ENCODE data around the gene ZIC1. TPM values are rescaled to one million over a fixed set of nuclear protein-coding genes. Genes with fewer than 3 reads are reported as not detected.

ZIC1 gene
- total and polyA plus RNA-seq, 2 donors (not counting 1 experiment from before 2014, with no cell fraction given), result not detected

- Mint-ChIP-seq H3K4me1 (no peaks in the 10 kb centered on the region), H3K27me3 (peaks cover 87% of the 10 kb centered on the region), H3K27ac (no peak overlapping the region), H3K4me3 (no peak overlapping the region), H3K9me3 (ENCODE audit: insufficient read depth) (no peaks in the 10 kb centered on the region)
- Histone ChIP-seq H3K79me2 (ENCODE audit: control insufficient read depth, insufficient read depth, low read length) (no peaks in the 10 kb centered on the region), H3K4me1 (ENCODE audit: control insufficient read depth in 2 of 2, insufficient read depth in 2 of 2, low read length in 2 of 2) (no peaks in the 10 kb centered on the region), H3K4me3 (ENCODE audit: control extremely low read depth in 1 of 5, extremely low read depth in 1 of 5, insufficient read depth in 1 of 5, low read depth in 2 of 5, low read length in 4 of 5) (no peak overlapping the region), H3K9me3 (ENCODE audit: control extremely low read depth in 1 of 3, control insufficient read depth in 2 of 3, insufficient read depth in 1 of 3, low read length in 2 of 3) (peaks cover 0 to 30% (median 0%) of the 10 kb centered on the region in 3 donors), H3K4me2 (replicated peaks; ENCODE audit: low read depth, low read length, poor library complexity, severe bottlenecking) (no peak overlapping the region), H3K27me3 (replicated peaks in 1 of 4; ENCODE audit: control extremely low read depth in 1 of 4, control insufficient read depth in 3 of 4, insufficient read depth in 4 of 4, low read length in 3 of 4) (peaks cover 0 to 60% (median 31%) of the 10 kb centered on the region in 4 experiments), H3K36me3 (replicated peaks in 1 of 2; ENCODE audit: control extremely low read depth in 1 of 2, control insufficient read depth in 1 of 2, extremely low read depth in 1 of 2, insufficient read depth in 2 of 2, low read length in 1 of 2) (no peaks in the 10 kb centered on the region), H2AFZ (ENCODE audit: insufficient read depth, low read depth, low read length, poor library complexity, severe bottlenecking) (no peak overlapping the region), H4K20me1 (ENCODE audit: control insufficient read depth, insufficient read depth, low read length, poor library complexity, severe bottlenecking) (no peaks in the 10 kb centered on the region), H3K27ac (ENCODE audit: low read length in 2 of 2) (no peak overlapping the region), H3K9ac (ENCODE audit: low read length) (no peak overlapping the region)
- intact Hi-C loops (cut with micrococcal nuclease), result no loop called here
- POLR2A ChIA-PET, result no interaction called here
- DNase-seq (no peak), ATAC-seq (ENCODE audit: low read depth) (no peak)
- TF ChIP-seq, protein P1, sequence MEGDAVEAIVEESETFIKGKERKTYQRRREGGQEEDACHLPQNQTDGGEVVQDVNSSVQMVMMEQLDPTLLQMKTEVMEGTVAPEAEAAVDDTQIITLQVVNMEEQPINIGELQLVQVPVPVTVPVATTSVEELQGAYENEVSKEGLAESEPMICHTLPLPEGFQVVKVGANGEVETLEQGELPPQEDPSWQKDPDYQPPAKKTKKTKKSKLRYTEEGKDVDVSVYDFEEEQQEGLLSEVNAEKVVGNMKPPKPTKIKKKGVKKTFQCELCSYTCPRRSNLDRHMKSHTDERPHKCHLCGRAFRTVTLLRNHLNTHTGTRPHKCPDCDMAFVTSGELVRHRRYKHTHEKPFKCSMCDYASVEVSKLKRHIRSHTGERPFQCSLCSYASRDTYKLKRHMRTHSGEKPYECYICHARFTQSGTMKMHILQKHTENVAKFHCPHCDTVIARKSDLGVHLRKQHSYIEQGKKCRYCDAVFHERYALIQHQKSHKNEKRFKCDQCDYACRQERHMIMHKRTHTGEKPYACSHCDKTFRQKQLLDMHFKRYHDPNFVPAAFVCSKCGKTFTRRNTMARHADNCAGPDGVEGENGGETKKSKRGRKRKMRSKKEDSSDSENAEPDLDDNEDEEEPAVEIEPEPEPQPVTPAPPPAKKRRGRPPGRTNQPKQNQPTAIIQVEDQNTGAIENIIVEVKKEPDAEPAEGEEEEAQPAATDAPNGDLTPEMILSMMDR (IDR thresholded peaks at IDR 0.05), result no peak
- TF ChIP-seq EZH2 (IDR thresholded peaks at IDR 0.05; ENCODE audit: borderline replicate concordance, insufficient read depth, low read depth, low read length, poor library complexity, severe bottlenecking), result no peak
- CTCF ChIA-PET, result no interaction called here
- 13% methylated on average over 2 of the region's 6 CpGs for WGBS (ENCODE audit: insufficient coverage)
Observed at GRCh38 chr3:147383617-147384016, 25.5 kb upstream of the ZIC1 start.

- H3K4me2 ChIP-seq (replicated peaks; ENCODE audit: low read depth, low read length, poor library complexity, severe bottlenecking), result no peak overlapping the region
- ATAC-seq (ENCODE audit: low read depth) (no peak), DNase-seq (no peak)
- intact Hi-C loops (cut with micrococcal nuclease), result no loop called here
- WGBS (ENCODE audit: insufficient coverage), result 13% methylated on average over 26 of the region's 27 CpGs
- H3K79me2 ChIP-seq (ENCODE audit: control insufficient read depth, insufficient read depth, low read length), result no peaks in the 10 kb centered on the region
- peaks cover 0 to 35% (median 0%) of the 10 kb centered on the region in 3 donors for H3K9me3 ChIP-seq (ENCODE audit: control extremely low read depth in 1 of 3, control insufficient read depth in 2 of 3, insufficient read depth in 1 of 3, low read length in 2 of 3)
- no peaks in the 10 kb centered on the region for H4K20me1 ChIP-seq (ENCODE audit: control insufficient read depth, insufficient read depth, low read length, poor library complexity, severe bottlenecking)
- TF ChIP-seq, protein P1 (IDR thresholded peaks at IDR 0.05), result no peak
- no peak for TF ChIP-seq EZH2 (IDR thresholded peaks at IDR 0.05; ENCODE audit: borderline replicate concordance, insufficient read depth, low read depth, low read length, poor library complexity, severe bottlenecking)
- Mint-ChIP-seq H3K9me3 (ENCODE audit: insufficient read depth) (no peaks in the 10 kb centered on the region), H3K27ac (no peak overlapping the region), H3K4me3 (no peak overlapping the region), H3K4me1 (no peaks in the 10 kb centered on the region), H3K27me3 (peaks cover 87% of the 10 kb centered on the region)
- ChIA-PET POLR2A (no interaction called here), CTCF (no interaction called here)
- no peak overlapping the region for H3K9ac ChIP-seq (ENCODE audit: low read length)
- H3K27ac ChIP-seq (ENCODE audit: low read length in 2 of 2), result no peak overlapping the region
- H3K4me1 ChIP-seq (ENCODE audit: control insufficient read depth in 2 of 2, insufficient read depth in 2 of 2, low read length in 2 of 2), result no peaks in the 10 kb centered on the region
- H3K36me3 ChIP-seq (replicated peaks in 1 of 2; ENCODE audit: control extremely low read depth in 1 of 2, control insufficient read depth in 1 of 2, extremely low read depth in 1 of 2, insufficient read depth in 2 of 2, low read length in 1 of 2), result no peaks in the 10 kb centered on the region
- H3K27me3 ChIP-seq (replicated peaks in 1 of 4; ENCODE audit: control extremely low read depth in 1 of 4, control insufficient read depth in 3 of 4, insufficient read depth in 4 of 4, low read length in 3 of 4), result peaks cover 0 to 56% (median 35%) of the 10 kb centered on the region in 4 experiments
- H2AFZ ChIP-seq (ENCODE audit: insufficient read depth, low read depth, low read length, poor library complexity, severe bottlenecking), result no peak overlapping the region
- no peak overlapping the region for H3K4me3 ChIP-seq (ENCODE audit: control extremely low read depth in 1 of 5, extremely low read depth in 1 of 5, insufficient read depth in 1 of 5, low read depth in 2 of 5, low read length in 4 of 5)
Observed at GRCh38 chr3:147384210-147385058, 24.7 kb upstream of the ZIC1 start.

All from B cell (primary cell).